Central memory CD4-positive, alpha-beta T cell (primary cell): ENCODE measurements around the gene SPTBN5.

Experiments
- DNase-seq: peaks from one replicate; pipeline ENCODE4 v3.0.0; 2022

Gene SPTBN5

GRCh38 chr15:41862515-41863116 lies 31.2 kb downstream of the SPTBN5 start:
- DNase-seq: no peak

- DNase-seq: no peak
Observed at GRCh38 chr15:41861736-41862356, 32.0 kb downstream of the SPTBN5 start.

- no peak for DNase-seq
Observed at GRCh38 chr15:41860049-41860828, 33.6 kb downstream of the SPTBN5 start.

- DNase-seq: no peak
Observed at GRCh38 chr15:41858756-41859155, 35.1 kb downstream of the SPTBN5 start.

GRCh38 chr15:41857316-41857715 lies 36.5 kb downstream of the SPTBN5 start:
- DNase-seq: no peak

GRCh38 chr15:41856716-41857115 lies 37.1 kb downstream of the SPTBN5 start:
- no peak for DNase-seq

GRCh38 chr15:41856262-41856661 lies 37.6 kb downstream of the SPTBN5 start:
- DNase-seq: no peak

GRCh38 chr15:41855261-41855961 lies 38.4 kb downstream of the SPTBN5 start:
- no peak for DNase-seq

- DNase-seq: no peak
Observed at GRCh38 chr15:41854443-41854842, 39.4 kb downstream of the SPTBN5 start.

GRCh38 chr15:41853831-41854230 lies 40.0 kb downstream of the SPTBN5 start:
- DNase-seq: no peak

GRCh38 chr15:41852736-41853590 lies 40.9 kb downstream of the SPTBN5 start:
- no peak for DNase-seq

- DNase-seq: no peak
Observed at GRCh38 chr15:41851755-41852370, 42.0 kb downstream of the SPTBN5 start.

- DNase-seq: no peak
Observed at GRCh38 chr15:41851167-41851523, 42.7 kb downstream of the SPTBN5 start.

GRCh38 chr15:41850482-41851166 lies 43.2 kb downstream of the SPTBN5 start:
- no peak for DNase-seq

GRCh38 chr15:41849861-41850260 lies 44.0 kb downstream of the SPTBN5 start:
- DNase-seq: no peak

- no peak for DNase-seq
Observed at GRCh38 chr15:41849204-41849603, 44.6 kb downstream of the SPTBN5 start.

GRCh38 chr15:41848631-41849030 lies 45.2 kb downstream of the SPTBN5 start:
- DNase-seq: no peak

- DNase-seq: no peak
Observed at GRCh38 chr15:41847981-41848380, 45.9 kb downstream of the SPTBN5 start.

GRCh38 chr15:41847206-41847605 lies 46.6 kb downstream of the SPTBN5 start:
- DNase-seq: no peak

GRCh38 chr15:41844814-41845213 lies 49.0 kb downstream of the SPTBN5 start:
- no peak for DNase-seq

- no peak for DNase-seq
Observed at GRCh38 chr15:41843571-41843970, 50.3 kb downstream of the SPTBN5 start.
